T follicular helper cell (primary cell): Measurements from ENCODE around the gene ZNF628.

Source experiments
- DNase-seq: peaks from one replicate; pipeline ENCODE4 v3.0.0-alpha.2; 2020; ENCODE audit warnings: low read depth

ZNF628 gene

GRCh38 chr19:55465460-55466240 lies 10.8 kb upstream of the ZNF628 start:
- DNase-seq: no peak

GRCh38 chr19:55466241-55466614 lies 10.2 kb upstream of the ZNF628 start:
- DNase-seq: no peak

GRCh38 chr19:55467236-55468053 lies 9.0 kb upstream of the ZNF628 start:
- peak; percentile 42 for DNase-seq

GRCh38 chr19:55468054-55468393 lies 8.4 kb upstream of the ZNF628 start:
- no peak for DNase-seq

- no peak for DNase-seq
These were observed 5.2 kb upstream of the ZNF628 start for GRCh38 chr19:55471266-55471665.

GRCh38 chr19:55472463-55472862 lies 4.0 kb upstream of the ZNF628 start:
- DNase-seq: no peak

- DNase-seq: no peak
These were observed 3.0 kb upstream of the ZNF628 start for GRCh38 chr19:55473225-55474012.

- DNase-seq: no peak
These were observed 1.9 kb upstream of the ZNF628 start for GRCh38 chr19:55474269-55475265.

GRCh38 chr19:55477905-55478304 lies 1.5 kb downstream of the ZNF628 start:
- DNase-seq: no peak

GRCh38 chr19:55478364-55478763 lies 1.9 kb downstream of the ZNF628 start:
- no peak for DNase-seq

GRCh38 chr19:55479045-55479444 lies 2.6 kb downstream of the ZNF628 start:
- DNase-seq: no peak

GRCh38 chr19:55479451-55480230 lies 3.2 kb downstream of the ZNF628 start:
- no peak for DNase-seq

- DNase-seq: no peak
These were observed 4.9 kb downstream of the ZNF628 start for GRCh38 chr19:55481148-55481793.

- no peak for DNase-seq
These were observed 5.4 kb downstream of the ZNF628 start for GRCh38 chr19:55481794-55482155.

- DNase-seq: no peak
These were observed 5.9 kb downstream of the ZNF628 start for GRCh38 chr19:55482156-55482961.

GRCh38 chr19:55482967-55483705 lies 6.7 kb downstream of the ZNF628 start:
- no peak for DNase-seq

GRCh38 chr19:55483706-55484592 lies 7.5 kb downstream of the ZNF628 start:
- no peak for DNase-seq
